ENCODE results near the gene CAMTA1. TPM values are rescaled to one million over a fixed set of nuclear protein-coding genes. Genes with fewer than 3 reads are reported as not detected.
A peak's percentile ranks its signal among the peaks of the same experiment; 100 is the strongest.

CAMTA1 gene
- total RNA-seq, 1 experiment from 2014 or later: 69.5 TPM

- no peaks in the 10 kb centered on the region for H3K27me3 ChIP-seq (ENCODE audit: insufficient read depth, low read length)
- intact Hi-C loops (cut with micrococcal nuclease): no loop called here
- peak overlapping the region; percentile 4 to 23; a peak in 2 of 4 replicates for H3K4me3 ChIP-seq (replicated peaks in 1 of 2; ENCODE audit: low read depth in 1 of 2, low read length in 2 of 2)
- no peaks in the 10 kb centered on the region for H4K20me1 ChIP-seq (ENCODE audit: insufficient read depth)
- peaks cover 0 to 7% of the 10 kb centered on the region in 2 experiments; a peak in 1 of 4 replicates for H3K4me1 ChIP-seq (ENCODE audit: control insufficient read depth in 1 of 2, insufficient read depth in 2 of 2, low read length in 2 of 2)
- no peak for ATAC-seq
- H3K27ac ChIP-seq (ENCODE audit: low read depth, low read length): no peak overlapping the region
- no peak for DNase-seq (ENCODE audit: low read depth, low spot score)
- no peaks in the 10 kb centered on the region for H3K9me2 ChIP-seq (ENCODE audit: insufficient read depth)
- H2AFZ ChIP-seq (ENCODE audit: low read depth, low read length, poor library complexity, severe bottlenecking): no peak overlapping the region
- TF ChIP-seq TCF7L2 (IDR thresholded peaks at IDR 0.05; ENCODE audit: borderline replicate concordance, extremely low read depth, insufficient read depth, insufficient read length) (no peak), ELF1 (IDR thresholded peaks at IDR 0.05; ENCODE audit: borderline replicate concordance, low read depth) (no peak), ZNF274 (IDR thresholded peaks at IDR 0.05; ENCODE audit: low read depth, low read length) (no peak), EZH2 (IDR thresholded peaks at IDR 0.05) (no peak), YY1 (IDR thresholded peaks at IDR 0.05; ENCODE audit: extremely low read depth, insufficient replicate concordance, low read depth, low read length) (no peak), ZBTB33 (IDR thresholded peaks at IDR 0.05; ENCODE audit: extremely low read depth, insufficient replicate concordance, low read length) (no peak), SP1 (IDR thresholded peaks at IDR 0.05; ENCODE audit: low read depth) (no peak), JUND (IDR thresholded peaks at IDR 0.05) (no peak), EGR1 (IDR thresholded peaks at IDR 0.05; ENCODE audit: low read depth) (no peak), RAD21 (IDR thresholded peaks at IDR 0.05; ENCODE audit: low read depth) (no peak), SIN3A (IDR thresholded peaks at IDR 0.05; ENCODE audit: low read depth) (no peak), REST (IDR thresholded peaks at IDR 0.05; ENCODE audit: low read depth) (no peak), ZFX (IDR thresholded peaks at IDR 0.05) (no peak)
- ChIA-PET RAD21 (ENCODE audit: low non-redundant PET in 1 of 2, low total read pairs in 2 of 2, uncharacterized antibody in 2 of 2, unreplicated experiment in 2 of 2) (no interaction called here), POLR2A (no interaction called here), CTCF (interaction anchor here (1.0 to 1.8 kb wide), 2 partner anchors 10 to 12 kb away, joined by 3 to 6 read pairs; no protein-coding TSS in a partner anchor)
- no peaks in the 10 kb centered on the region for H3K9me3 ChIP-seq (ENCODE audit: control insufficient read depth in 1 of 2, insufficient read depth in 1 of 2, low read depth in 1 of 2, low read length in 2 of 2)
- no TSS peak for BruUV-seq (replicated peaks)
- H3K79me2 ChIP-seq (ENCODE audit: insufficient read depth, low read length): no peaks in the 10 kb centered on the region
- H3K4me2 ChIP-seq (ENCODE audit: low read length): peak overlapping the region; percentile 52
- no peak overlapping the region for H3K9ac ChIP-seq (ENCODE audit: low read length)
- H3K36me3 ChIP-seq (ENCODE audit: control insufficient read depth in 1 of 2, insufficient read depth in 2 of 2, low read length in 2 of 2): no peaks in the 10 kb centered on the region
Measured at GRCh38 chr1:7679873-7680206, 894.6 kb downstream of the CAMTA1 start.

Measured in HCT116 (cell line).